ENCODE data around the gene SLC45A2. TPM values are rescaled to one million over a fixed set of nuclear protein-coding genes. Genes with fewer than 3 reads are reported as not detected.

The SLC45A2 gene
- total RNA-seq, 1 experiment from 2014 or later: not detected

- Mint-ChIP-seq H3K9me3 (ENCODE audit: unreplicated experiment) (no peaks in the 10 kb centered on the region), H3K4me3 (ENCODE audit: unreplicated experiment) (no peak overlapping the region), H3K36me3 (ENCODE audit: insufficient read depth, unreplicated experiment) (peaks cover 47% of the 10 kb centered on the region), H3K4me1 (ENCODE audit: insufficient read depth, unreplicated experiment) (no peaks in the 10 kb centered on the region), H3K27me3 (ENCODE audit: insufficient read depth, unreplicated experiment) (no peaks in the 10 kb centered on the region), H3K27ac (ENCODE audit: low read depth, unreplicated experiment) (no peak overlapping the region)
- TF ChIP-seq, protein P1, sequence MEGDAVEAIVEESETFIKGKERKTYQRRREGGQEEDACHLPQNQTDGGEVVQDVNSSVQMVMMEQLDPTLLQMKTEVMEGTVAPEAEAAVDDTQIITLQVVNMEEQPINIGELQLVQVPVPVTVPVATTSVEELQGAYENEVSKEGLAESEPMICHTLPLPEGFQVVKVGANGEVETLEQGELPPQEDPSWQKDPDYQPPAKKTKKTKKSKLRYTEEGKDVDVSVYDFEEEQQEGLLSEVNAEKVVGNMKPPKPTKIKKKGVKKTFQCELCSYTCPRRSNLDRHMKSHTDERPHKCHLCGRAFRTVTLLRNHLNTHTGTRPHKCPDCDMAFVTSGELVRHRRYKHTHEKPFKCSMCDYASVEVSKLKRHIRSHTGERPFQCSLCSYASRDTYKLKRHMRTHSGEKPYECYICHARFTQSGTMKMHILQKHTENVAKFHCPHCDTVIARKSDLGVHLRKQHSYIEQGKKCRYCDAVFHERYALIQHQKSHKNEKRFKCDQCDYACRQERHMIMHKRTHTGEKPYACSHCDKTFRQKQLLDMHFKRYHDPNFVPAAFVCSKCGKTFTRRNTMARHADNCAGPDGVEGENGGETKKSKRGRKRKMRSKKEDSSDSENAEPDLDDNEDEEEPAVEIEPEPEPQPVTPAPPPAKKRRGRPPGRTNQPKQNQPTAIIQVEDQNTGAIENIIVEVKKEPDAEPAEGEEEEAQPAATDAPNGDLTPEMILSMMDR (IDR thresholded peaks at IDR 0.05; ENCODE audit: unreplicated experiment): no peak
- DNase-seq (ENCODE audit: unreplicated experiment): no peak
- ChIA-PET CTCF (interaction anchor here (0.8 kb wide), 1 partner anchor 52 kb away, joined by 4 read pairs; no protein-coding TSS in a partner anchor), POLR2A (no interaction called here)
- BruUV-seq (replicated peaks): no TSS peak
- intact Hi-C loops (cut with micrococcal nuclease): no loop called here
Observed at GRCh38 chr5:33999978-34000377, 15.5 kb upstream of the SLC45A2 start.

- Mint-ChIP-seq H3K9me3 (ENCODE audit: unreplicated experiment) (no peaks in the 10 kb centered on the region), H3K4me3 (ENCODE audit: unreplicated experiment) (no peak overlapping the region), H3K27ac (ENCODE audit: low read depth, unreplicated experiment) (peak overlapping the region; percentile 24), H3K27me3 (ENCODE audit: insufficient read depth, unreplicated experiment) (no peaks in the 10 kb centered on the region), H3K4me1 (ENCODE audit: insufficient read depth, unreplicated experiment) (no peaks in the 10 kb centered on the region), H3K36me3 (ENCODE audit: insufficient read depth, unreplicated experiment) (peaks cover 31% of the 10 kb centered on the region)
- TF ChIP-seq, protein P1 (IDR thresholded peaks at IDR 0.05; ENCODE audit: unreplicated experiment): peak; percentile 57
- BruUV-seq (replicated peaks): no TSS peak
- peak; percentile 79 for DNase-seq (ENCODE audit: unreplicated experiment)
- POLR2A ChIA-PET: interaction anchor here (1.4 to 2.9 kb wide), 2 partner anchors 11 to 55 kb away, joined by 5 to 10 read pairs; partner anchors contain the start of gene AMACR
- intact Hi-C loops (cut with micrococcal nuclease): loop anchor here (1.0 kb wide), 1 partner anchor 468 kb away; no protein-coding TSS in a partner anchor
- CTCF ChIA-PET: interaction anchor here (0.6 to 3.5 kb wide), 21 partner anchors 8 to 1093 kb away, joined by 3 to 27 read pairs (median 4); partner anchors contain the start of genes AMACR and SLC45A2
Observed at GRCh38 chr5:33997331-33997983, 13.0 kb upstream of the SLC45A2 start.

- intact Hi-C loops (cut with micrococcal nuclease): no loop called here
- POLR2A ChIA-PET: interaction anchor here (2.9 kb wide), 1 partner anchor 12 kb away, joined by 10 read pairs; the partner anchor contains the start of gene AMACR
- Mint-ChIP-seq H3K4me3 (ENCODE audit: unreplicated experiment) (no peak overlapping the region), H3K36me3 (ENCODE audit: insufficient read depth, unreplicated experiment) (peaks cover 35% of the 10 kb centered on the region), H3K9me3 (ENCODE audit: unreplicated experiment) (no peaks in the 10 kb centered on the region), H3K27me3 (ENCODE audit: insufficient read depth, unreplicated experiment) (no peaks in the 10 kb centered on the region), H3K27ac (ENCODE audit: low read depth, unreplicated experiment) (no peak overlapping the region), H3K4me1 (ENCODE audit: insufficient read depth, unreplicated experiment) (no peaks in the 10 kb centered on the region)
- CTCF ChIA-PET: interaction anchor here (0.6 to 3.5 kb wide), 14 partner anchors 10 to 1930 kb away, joined by 3 to 27 read pairs (median 3); no protein-coding TSS in a partner anchor
- TF ChIP-seq, protein P1 (IDR thresholded peaks at IDR 0.05; ENCODE audit: unreplicated experiment): no peak
- no TSS peak for BruUV-seq (replicated peaks)
- DNase-seq (ENCODE audit: unreplicated experiment): no peak
Observed at GRCh38 chr5:33995865-33996264, 11.4 kb upstream of the SLC45A2 start.

- intact Hi-C loops (cut with micrococcal nuclease): no loop called here
- Mint-ChIP-seq H3K27me3 (ENCODE audit: insufficient read depth, unreplicated experiment) (no peaks in the 10 kb centered on the region), H3K36me3 (ENCODE audit: insufficient read depth, unreplicated experiment) (peaks cover 31% of the 10 kb centered on the region), H3K27ac (ENCODE audit: low read depth, unreplicated experiment) (no peak overlapping the region), H3K4me1 (ENCODE audit: insufficient read depth, unreplicated experiment) (no peaks in the 10 kb centered on the region), H3K4me3 (ENCODE audit: unreplicated experiment) (no peak overlapping the region), H3K9me3 (ENCODE audit: unreplicated experiment) (no peaks in the 10 kb centered on the region)
- peak; percentile 18 for DNase-seq (ENCODE audit: unreplicated experiment)
- BruUV-seq (replicated peaks): no TSS peak
- ChIA-PET CTCF (interaction anchor here (1.8 kb wide), 1 partner anchor 28 kb away, joined by 6 read pairs; no protein-coding TSS in a partner anchor), POLR2A (interaction anchor here (2.9 kb wide), 1 partner anchor 13 kb away, joined by 10 read pairs; the partner anchor contains the start of gene AMACR)
- TF ChIP-seq, protein P1 (IDR thresholded peaks at IDR 0.05; ENCODE audit: unreplicated experiment): no peak
Observed at GRCh38 chr5:33994845-33995244, 10.4 kb upstream of the SLC45A2 start.
